Measurements from ENCODE around the gene SS18L1.

Gene SS18L1

DNA sequence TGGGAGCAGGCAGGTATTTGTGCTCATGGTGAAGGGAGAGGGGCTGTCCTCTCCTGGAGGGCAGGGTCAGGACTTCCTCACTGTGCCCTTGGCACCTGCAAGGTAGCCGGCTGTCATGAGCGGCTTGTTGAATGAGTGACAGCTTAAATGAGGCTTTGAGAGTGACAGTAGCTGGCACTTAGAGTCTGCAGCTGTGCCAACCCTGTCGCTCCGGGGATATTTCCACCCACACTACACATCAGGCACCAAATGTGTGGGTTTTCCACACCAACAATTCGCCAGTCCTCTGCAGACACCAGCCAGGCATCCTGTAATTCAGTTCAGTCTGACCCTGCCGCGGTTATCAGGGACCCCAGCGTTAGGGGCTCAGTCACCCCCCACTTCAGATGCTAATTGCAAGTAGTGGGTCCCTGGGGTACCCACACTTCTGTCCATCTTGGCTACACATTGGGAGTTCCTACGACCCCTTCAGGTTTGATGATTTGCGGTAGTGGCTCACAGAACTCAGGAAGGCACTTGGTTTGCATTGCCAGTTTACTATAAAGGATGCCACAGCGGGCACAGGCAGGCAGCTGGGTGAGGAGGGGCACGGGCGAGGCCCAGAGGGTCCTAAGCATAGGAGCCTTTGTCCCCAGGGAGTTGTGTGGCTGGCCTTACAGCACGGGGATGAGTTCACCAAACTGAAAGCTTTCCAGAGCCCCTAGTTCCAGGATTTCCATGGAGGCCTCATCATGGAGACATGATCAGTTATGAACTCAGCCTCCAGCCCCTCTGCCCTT is 48.4 kb downstream of the SS18L1 start:
- TF ChIP-seq, protein P1, sequence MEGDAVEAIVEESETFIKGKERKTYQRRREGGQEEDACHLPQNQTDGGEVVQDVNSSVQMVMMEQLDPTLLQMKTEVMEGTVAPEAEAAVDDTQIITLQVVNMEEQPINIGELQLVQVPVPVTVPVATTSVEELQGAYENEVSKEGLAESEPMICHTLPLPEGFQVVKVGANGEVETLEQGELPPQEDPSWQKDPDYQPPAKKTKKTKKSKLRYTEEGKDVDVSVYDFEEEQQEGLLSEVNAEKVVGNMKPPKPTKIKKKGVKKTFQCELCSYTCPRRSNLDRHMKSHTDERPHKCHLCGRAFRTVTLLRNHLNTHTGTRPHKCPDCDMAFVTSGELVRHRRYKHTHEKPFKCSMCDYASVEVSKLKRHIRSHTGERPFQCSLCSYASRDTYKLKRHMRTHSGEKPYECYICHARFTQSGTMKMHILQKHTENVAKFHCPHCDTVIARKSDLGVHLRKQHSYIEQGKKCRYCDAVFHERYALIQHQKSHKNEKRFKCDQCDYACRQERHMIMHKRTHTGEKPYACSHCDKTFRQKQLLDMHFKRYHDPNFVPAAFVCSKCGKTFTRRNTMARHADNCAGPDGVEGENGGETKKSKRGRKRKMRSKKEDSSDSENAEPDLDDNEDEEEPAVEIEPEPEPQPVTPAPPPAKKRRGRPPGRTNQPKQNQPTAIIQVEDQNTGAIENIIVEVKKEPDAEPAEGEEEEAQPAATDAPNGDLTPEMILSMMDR (IDR thresholded peaks at IDR 0.05; ENCODE audit: borderline replicate concordance, insufficient read depth, low read depth, low read length), result no peak
- no peak overlapping the region for H3K4me3 ChIP-seq (ENCODE audit: low read depth, low read length)

GRCh38 chr20:62192635-62193034 is 49.1 kb downstream of the SS18L1 start:
- TF ChIP-seq, protein P1 (IDR thresholded peaks at IDR 0.05; ENCODE audit: borderline replicate concordance, insufficient read depth, low read depth, low read length), result no peak
- no peak overlapping the region for H3K4me3 ChIP-seq (ENCODE audit: low read depth, low read length)

DNA sequence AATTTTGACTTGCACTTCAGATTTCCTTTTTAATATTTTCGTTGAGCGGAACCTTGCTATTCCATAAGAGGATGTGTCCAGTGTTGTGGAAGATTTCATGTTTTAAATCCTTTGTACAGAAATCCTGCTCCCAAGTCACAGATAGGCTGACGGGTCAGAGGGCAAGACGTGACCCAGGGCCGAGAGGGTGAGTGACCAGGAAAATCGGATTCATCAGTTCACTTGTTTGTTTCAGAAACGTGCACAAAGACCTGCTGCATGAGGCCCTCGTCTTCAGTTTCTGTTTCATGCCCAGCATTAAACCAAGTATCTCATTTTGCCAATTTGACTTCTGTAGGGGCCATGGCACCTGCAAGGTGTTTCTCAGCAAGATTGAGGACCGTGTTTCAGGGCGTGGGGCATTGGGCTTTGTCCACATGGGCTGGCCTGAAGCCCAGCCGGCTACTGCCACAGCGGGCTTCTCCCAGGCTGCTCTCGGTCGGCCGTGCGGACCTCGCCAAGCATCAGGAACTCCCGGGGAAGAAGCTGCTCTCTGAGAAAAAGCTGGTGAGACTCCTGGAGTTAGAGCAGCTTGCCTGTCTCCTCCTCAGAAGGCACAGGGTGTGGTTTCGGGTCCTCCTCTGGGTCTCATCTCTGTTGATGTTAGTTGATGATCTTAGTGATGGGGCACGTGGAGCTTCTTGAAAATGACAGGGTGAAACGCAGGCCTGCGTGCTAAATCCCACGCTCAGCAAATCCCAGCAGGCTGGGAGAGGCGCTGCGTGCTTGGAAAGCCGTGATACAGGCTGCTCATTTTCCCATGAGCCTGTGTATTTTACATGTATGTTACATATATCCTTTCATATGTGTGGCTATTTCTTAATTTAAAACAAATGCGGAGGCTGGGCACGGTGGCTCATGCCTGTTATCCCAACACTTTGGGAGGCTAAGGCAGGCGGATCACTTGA is 49.8 kb downstream of the SS18L1 start:
- TF ChIP-seq, protein P1 (IDR thresholded peaks at IDR 0.05; ENCODE audit: borderline replicate concordance, insufficient read depth, low read depth, low read length), result no peak

DNA sequence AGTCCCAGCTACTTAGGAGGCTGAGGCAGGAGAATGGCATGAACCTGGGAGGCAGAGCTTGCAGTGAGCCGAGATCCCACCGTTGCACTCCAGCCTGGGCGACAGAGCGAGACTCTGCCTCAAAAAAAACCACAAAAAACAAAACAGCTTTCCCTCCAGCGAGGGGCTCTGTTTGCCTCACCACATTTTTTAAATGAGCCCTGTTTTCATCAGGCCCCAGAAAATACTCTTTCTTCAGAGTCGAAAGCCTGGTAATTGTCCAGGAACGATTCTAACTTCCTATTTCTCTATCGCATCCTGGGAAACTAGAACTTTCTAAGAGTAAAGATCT is 51.5 kb downstream of the SS18L1 start:
- TF ChIP-seq, protein P1 (IDR thresholded peaks at IDR 0.05; ENCODE audit: borderline replicate concordance, insufficient read depth, low read depth, low read length), result no peak
- H3K4me3 ChIP-seq (ENCODE audit: low read depth, low read length), result no peak overlapping the region

More for the DNA sequence above, 49.8 kb downstream of the SS18L1 start:
- no peak overlapping the region for H3K4me3 ChIP-seq (ENCODE audit: low read depth, low read length)

- no peak overlapping the region for H3K4me3 ChIP-seq (ENCODE audit: low read depth, low read length)
These were observed 52.2 kb downstream of the SS18L1 start for GRCh38 chr20:62195736-62196135.

DNA sequence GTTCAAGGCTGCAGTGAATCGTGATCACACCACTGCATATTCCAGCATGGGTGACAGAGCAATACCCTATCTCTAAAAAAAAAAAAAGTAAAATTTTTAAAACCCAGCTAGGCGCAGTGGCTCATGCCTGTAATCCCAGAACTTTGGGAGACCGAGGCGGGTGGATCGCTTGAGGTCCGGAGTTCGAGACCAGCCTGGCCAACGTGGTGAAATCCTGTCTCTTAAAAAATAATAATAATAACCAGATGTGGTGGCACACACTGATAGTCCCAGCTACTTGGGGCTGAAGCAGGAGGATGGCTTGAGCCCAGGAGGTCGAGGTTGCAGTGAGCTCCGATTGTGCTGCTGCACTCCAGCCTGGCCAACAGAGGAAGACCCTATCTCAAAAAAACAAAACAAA is 52.7 kb downstream of the SS18L1 start:
- H3K4me3 ChIP-seq (ENCODE audit: low read depth, low read length), result no peak overlapping the region
- TF ChIP-seq, protein P1 (IDR thresholded peaks at IDR 0.05; ENCODE audit: borderline replicate concordance, insufficient read depth, low read depth, low read length), result no peak

More at GRCh38 chr20:62195736-62196135, 52.2 kb downstream of the SS18L1 start:
- TF ChIP-seq, protein P1 (IDR thresholded peaks at IDR 0.05; ENCODE audit: borderline replicate concordance, insufficient read depth, low read depth, low read length), result no peak

Data from GM12875 (cell line).